ENCODE results near the gene SNRPD2.

GRCh38 chr19:45646345-45646698, 45.4 kb downstream of the SNRPD2 start:
- TF ChIP-seq POLR2A (IDR thresholded peaks at IDR 0.05) (no peak), CTCF (IDR thresholded peaks at IDR 0.05) (no peak)
